HG02970 (cell line): ENCODE data around the gene PLEKHA7.
"Not testable (repeated sequence)": the region's sequence is repeated elsewhere in the genome, so short reads cannot be mapped to it uniquely, and the experiment has no call there.

Experiments
- ATAC-seq: cut with Tn5 transposase; IDR thresholded peaks from one replicate; pipeline ENCODE4 v1.9.1; 2021; ENCODE audit warnings: mild to moderate bottlenecking, moderate library complexity, moderate number of reproducible peaks; ENCODE audit not compliant: unreplicated experiment, low FRiP score

The PLEKHA7 gene

GRCh38 chr11:16917941-16918340, 96.3 kb downstream of the PLEKHA7 start:
- no peak for ATAC-seq

DNA sequence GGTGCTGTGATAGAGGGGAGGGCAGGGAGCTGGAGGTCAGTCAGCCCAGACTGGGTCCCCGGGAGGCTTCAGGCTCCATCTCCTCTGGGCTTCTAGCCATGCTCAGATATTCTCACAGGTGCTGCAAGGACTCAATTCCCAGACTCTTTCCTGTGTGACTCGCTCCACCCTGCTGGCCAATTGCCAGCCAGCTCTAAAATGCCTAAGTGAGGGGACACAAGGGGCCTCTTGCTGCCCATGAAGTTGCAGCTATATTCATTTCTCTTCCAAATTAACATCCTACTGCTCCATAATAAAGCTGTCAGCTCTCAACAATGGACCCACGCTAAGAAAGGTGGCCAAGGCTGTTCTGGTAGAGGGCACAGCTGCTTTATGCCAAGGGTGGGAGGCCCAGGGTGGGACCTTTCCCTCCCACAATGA, 101.5 kb downstream of the PLEKHA7 start:
- no peak for ATAC-seq

- no peak for ATAC-seq
These were observed 102.6 kb downstream of the PLEKHA7 start for GRCh38 chr11:16911658-16912057.

DNA sequence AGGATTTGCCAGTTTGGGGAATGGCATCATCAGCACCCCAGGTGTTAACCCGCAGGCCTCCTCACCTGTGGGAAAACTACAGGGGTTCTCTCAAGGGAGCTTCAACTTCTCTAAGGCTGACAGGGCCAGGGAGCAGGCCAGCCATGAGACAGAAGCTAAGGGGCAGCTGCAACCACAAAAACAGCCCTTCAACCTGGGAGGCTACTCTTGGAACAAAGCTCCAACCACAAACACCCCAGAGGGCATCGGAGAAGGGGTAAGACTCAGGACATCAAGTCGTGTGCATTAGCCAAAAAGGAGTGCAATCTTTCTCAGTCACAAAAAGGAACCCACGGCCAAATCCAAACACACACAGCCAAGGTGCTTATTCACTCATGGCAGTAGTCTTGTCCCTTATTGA, 103.0 kb downstream of the PLEKHA7 start:
- no peak for ATAC-seq

DNA sequence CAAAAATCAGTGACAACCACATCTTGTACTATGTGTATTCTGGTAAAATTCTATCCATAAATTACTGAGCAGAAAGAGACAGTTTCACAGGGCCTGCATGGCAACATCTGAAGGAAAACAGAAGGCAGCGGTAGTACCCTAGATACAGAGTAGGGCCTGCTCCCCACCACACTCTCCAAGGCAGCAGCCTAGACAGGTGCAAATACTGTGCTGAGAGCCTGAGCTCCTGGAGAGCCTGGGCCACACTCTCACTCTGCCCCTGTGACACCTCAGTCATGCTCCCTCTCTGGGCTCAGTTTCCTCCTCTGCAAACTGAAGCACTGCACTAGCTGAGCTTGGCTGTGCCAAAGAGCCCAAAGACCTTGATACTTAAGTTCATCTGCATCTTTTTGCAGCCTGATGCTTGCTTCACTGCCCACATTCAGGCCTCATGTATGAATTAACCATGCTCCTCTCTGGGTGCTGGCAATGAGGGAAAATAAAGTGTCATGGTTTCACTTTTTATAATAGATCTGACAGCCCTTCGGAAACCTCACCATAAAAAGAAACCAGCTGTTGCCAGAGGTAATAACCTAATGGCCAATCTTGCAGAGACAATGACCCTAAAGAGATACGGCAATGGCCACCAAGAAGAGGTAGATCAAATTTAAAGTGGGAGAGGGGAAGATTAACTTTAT, 104.7 kb downstream of the PLEKHA7 start:
- no peak for ATAC-seq

- ATAC-seq = no peak
These were observed 108.8 kb downstream of the PLEKHA7 start for GRCh38 chr11:16905375-16905774.

GRCh38 chr11:16904761-16905160, 109.5 kb downstream of the PLEKHA7 start:
- ATAC-seq = not testable (repeated sequence)

GRCh38 chr11:16902781-16903378, 111.3 kb downstream of the PLEKHA7 start:
- peak; percentile 56 for ATAC-seq

- ATAC-seq = peak; percentile 79
These were observed 112.0 kb downstream of the PLEKHA7 start for GRCh38 chr11:16902182-16902581.

GRCh38 chr11:16900491-16900890, 113.7 kb downstream of the PLEKHA7 start:
- no peak for ATAC-seq

GRCh38 chr11:16899708-16900303, 114.4 kb downstream of the PLEKHA7 start:
- no peak for ATAC-seq

DNA sequence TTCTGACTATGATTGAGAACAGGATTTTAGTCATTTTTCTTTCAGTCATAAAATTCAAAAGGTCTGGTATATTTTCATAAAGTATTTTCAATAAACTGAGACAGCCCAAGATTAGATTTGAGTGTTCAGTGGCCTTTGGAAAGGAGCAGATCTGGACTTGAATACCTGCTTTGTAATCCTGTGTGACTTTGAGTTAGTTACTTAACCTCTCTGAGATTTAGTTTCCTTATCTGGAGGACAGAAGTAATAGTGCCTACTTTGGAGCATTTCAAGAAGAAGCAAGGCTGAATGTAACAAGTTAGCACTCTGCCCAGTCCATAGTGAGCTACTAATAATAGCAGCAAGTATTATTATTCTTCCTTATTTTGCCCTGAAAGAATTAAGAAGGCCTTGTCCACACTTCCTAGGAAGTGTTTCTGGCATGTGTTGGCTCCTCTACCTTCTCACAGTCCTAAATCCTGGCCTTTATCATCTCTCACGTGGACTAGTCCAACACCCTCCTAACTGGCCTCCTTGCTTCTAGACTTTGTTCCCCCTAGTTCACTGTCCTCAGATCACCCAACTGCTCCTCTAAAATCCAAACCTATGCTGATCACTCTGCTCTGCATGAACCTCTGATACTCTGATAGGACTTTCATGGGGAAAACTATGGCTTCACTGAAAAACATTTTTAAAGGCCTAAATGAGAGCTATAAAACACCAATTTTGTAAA, 115.8 kb downstream of the PLEKHA7 start:
- no peak for ATAC-seq

DNA sequence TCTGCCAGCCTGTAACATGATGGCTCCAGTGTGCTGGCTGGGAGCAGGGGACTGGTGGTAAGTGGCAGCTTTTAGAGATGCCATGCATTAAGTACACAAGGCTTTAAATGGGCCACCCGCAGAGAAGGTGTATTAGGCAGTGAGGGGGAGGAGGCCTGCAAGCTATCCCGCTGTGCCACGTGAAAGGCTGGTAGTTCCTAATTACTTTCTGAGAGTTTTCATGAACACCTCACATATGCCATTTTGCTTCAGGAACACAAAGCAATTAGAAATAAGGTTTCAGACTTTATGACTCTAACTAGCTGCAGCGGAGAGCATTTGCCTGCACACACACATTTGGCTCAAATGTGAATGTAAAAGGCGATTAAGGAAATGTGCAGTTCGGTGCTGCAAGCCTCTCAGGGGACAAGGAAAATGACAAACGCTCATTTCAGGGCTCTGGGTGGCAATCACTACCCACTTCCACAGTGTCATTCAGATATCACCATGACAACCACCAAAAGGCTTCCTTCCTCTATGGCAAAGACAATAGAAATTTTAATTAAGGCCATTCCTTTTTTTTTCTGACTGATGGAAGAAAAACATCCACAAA, 116.6 kb downstream of the PLEKHA7 start:
- ATAC-seq = no peak

GRCh38 chr11:16896729-16897469, 117.3 kb downstream of the PLEKHA7 start:
- no peak for ATAC-seq

- no peak for ATAC-seq
These were observed 118.9 kb downstream of the PLEKHA7 start for GRCh38 chr11:16895306-16895705.

DNA sequence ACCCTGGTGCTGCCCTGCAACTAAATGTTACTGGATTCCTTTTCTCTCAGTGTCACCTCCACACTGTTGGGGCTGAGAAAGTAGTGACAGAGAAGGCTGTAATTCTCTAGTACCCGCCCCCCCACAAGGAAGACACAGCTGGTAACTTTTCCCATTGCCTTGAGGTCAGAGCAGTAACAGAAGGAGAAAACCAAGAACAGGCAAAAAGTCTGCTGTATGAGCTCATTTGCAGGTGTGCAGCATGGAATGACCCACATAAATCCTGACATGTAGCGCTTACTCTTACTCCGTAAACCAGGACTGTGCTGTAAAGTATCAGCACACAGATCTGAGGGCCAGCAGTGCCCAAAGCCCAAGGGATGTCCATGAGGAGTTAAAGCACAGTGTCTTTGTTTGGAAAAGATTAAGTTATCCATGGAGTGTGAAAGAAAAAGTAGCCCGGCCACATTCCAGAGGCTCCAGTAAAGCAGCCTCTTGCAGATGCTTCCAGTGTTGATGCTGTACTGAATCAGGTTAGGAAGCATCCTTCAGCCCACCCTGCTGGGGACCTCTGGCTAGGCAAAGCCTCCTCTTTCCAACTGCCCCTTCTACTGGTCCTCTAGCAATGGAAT, 120.7 kb downstream of the PLEKHA7 start:
- no peak for ATAC-seq

DNA sequence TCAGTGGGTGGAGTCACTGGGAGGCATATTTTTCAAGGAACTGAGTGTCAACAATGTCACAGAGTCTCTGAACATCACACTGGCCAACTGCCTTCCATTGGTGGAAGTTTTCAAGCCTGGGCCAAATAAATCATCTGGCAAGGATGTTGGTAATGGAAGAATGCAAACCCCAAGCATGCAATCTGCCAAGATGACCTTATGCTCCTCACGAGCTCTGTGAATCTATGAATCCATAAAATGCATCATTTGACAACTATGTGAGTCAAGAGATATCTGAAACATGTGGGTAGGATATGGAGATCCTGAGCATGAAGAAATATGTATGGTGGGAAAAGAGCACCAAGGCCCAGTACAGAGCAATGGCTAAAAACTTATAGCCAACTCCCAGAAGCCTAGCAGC, 122.2 kb downstream of the PLEKHA7 start:
- ATAC-seq = no peak

DNA sequence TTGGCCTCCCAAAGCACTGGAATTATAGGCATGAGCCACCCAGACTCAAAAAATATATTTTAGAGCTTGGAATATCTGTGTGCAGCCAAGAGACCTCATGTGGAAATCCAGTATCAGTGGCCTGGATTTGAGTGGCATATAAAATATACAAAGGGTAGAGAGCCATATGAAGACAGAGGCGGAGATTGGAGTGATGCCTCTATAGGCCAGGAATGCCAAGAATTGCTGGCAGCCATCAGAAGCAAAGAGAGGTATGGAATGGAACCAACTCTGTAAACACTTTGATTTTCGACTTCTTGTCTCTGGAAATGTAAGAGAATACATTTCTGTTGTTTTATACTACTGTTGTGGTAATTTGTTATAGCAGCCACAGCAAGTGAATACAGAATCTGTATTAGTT, 123.0 kb downstream of the PLEKHA7 start:
- ATAC-seq = no peak

DNA sequence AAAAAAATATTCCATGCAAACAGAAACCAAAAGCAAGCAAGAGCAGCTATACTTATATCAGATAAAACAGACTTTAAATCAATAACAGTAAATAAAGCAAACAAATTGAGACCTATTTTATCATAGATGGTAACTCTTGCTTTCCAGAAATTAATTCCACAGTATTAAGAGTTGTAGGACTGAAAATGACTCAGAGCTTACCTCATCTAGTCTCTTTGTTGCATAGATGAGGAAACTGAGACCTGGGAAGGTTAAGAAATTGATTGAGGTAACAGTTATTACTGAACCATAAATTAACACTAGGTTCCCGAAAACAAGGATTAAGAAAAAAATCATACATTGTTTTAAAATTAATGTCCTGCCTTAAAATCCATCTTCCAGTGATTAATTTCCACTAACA, 123.8 kb downstream of the PLEKHA7 start:
- ATAC-seq = no peak

DNA sequence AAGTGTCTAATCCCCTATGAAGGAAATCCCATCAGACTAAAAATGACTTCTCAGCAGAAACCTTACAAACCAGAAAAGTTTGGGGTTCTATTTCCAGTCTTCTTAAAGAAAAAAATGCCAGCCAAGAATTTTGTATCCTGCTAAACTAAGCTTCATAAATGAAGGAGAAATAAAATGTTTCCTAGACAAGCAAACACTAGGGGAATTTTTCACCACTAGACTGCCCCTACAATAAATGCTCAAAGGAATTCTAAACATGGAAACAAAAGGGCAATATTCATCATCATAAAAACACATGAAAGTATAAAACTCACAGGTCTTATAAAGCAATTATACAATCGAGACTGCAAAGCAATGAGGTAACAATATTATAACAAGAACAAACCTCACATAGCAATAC, 124.3 kb downstream of the PLEKHA7 start:
- no peak for ATAC-seq
